ELF-1 (cell line): ENCODE measurements around the gene TGFA.

Experiments
- DNase-seq: peaks from one replicate; pipeline ENCODE4 v3.0.0-alpha.2; 2016; ENCODE audit warnings: low read depth, low spot score

Gene TGFA

GRCh38 chr2:70420143-70420542 is 133.5 kb downstream of the TGFA start:
- DNase-seq = no peak

- no peak for DNase-seq
These were observed 135.1 kb downstream of the TGFA start for GRCh38 chr2:70418514-70418913.

- DNase-seq = no peak
These were observed 136.6 kb downstream of the TGFA start for GRCh38 chr2:70417011-70417410.

GRCh38 chr2:70412294-70413070 is 141.1 kb downstream of the TGFA start:
- DNase-seq = no peak

GRCh38 chr2:70411483-70412125 is 142.0 kb downstream of the TGFA start:
- peak; percentile 10 for DNase-seq

GRCh38 chr2:70403267-70404053 is 150.2 kb downstream of the TGFA start:
- peak; percentile 10 for DNase-seq

GRCh38 chr2:70400539-70400938 is 153.1 kb downstream of the TGFA start:
- DNase-seq = no peak

GRCh38 chr2:70399046-70399445 is 154.6 kb downstream of the TGFA start:
- no peak for DNase-seq
